ENCODE measurements around the gene ABCB6.

Gene ABCB6

DNA sequence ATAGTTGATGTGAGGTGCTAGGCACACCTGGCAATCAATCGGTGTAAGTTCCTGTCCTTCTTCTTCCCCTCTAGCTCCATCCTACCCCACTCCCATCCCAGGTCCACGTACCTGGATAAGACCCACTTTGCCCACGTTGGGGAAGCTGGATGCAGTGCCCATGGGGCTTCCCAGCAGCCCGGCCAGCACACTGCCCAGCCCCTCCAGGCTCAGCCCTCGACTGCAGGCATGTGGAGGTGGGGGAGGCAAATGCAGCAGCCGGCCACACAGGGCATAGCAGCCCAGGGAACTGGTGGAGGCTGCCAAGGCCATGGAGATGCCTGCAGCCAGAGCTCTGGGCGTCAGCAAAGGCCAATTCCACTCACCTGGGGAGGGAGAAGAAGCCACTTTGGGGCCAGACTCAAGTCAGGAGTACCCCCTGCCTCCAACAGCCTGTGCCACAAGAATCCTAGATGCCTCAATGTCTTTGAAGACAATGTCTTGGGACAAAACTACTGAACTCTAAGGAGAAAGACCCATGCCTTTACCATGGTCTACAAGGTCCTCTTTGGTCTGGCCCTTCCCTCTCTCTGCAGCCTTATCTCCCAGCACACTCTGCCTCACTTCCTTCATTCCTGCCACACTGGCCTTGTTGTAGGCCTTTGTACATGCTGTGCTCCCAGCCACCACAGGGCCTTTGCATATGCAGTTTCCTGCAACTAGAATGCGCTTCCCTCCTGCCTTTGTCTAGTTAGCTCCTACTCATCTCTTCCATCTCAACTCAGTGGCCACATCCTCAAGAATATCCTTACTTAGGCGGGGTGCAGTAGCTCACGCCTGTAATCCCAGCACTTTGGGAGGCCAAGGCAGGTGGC, 53.5 kb downstream of the ABCB6 start:
- DNase-seq: no peak

DNA sequence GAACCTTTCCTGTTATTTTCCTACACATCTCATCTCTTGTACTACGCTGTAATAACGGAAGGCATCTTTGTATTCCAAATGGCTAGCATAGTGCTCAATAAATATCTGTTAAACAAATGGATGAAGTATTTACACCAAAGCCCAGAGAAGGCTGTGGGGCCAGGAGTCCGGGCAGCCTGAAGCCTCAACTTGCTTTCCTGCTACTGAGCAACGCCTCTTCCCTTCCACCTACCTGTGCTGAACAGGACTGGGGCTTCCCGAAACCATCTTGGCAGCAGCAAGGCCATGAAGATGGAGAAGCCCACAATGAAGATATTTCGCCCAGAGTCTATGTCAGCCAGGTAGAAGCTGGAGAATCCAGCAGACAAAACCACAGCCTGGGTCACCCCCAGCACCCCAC, 55.6 kb downstream of the ABCB6 start:
- no peak for DNase-seq

DNA sequence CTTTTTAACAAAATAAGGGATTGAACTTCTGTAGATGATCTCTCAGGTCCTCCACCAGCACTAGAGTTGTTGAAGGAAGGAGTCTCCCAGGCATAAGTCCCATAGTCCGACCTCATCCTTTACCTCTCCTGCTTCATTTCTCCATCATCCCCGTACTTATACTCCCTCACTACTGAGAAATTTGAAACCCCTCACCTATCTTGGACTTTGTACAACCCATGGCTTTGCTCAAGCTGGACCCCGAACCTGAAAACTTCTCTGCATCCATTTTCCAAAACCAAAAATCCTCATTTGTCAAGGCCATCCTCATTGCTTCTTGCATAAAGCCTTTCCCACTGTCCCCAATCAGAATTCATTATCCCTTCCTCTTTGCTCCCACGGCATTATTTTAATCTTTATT, 57.7 kb downstream of the ABCB6 start:
- DNase-seq: no peak

DNA sequence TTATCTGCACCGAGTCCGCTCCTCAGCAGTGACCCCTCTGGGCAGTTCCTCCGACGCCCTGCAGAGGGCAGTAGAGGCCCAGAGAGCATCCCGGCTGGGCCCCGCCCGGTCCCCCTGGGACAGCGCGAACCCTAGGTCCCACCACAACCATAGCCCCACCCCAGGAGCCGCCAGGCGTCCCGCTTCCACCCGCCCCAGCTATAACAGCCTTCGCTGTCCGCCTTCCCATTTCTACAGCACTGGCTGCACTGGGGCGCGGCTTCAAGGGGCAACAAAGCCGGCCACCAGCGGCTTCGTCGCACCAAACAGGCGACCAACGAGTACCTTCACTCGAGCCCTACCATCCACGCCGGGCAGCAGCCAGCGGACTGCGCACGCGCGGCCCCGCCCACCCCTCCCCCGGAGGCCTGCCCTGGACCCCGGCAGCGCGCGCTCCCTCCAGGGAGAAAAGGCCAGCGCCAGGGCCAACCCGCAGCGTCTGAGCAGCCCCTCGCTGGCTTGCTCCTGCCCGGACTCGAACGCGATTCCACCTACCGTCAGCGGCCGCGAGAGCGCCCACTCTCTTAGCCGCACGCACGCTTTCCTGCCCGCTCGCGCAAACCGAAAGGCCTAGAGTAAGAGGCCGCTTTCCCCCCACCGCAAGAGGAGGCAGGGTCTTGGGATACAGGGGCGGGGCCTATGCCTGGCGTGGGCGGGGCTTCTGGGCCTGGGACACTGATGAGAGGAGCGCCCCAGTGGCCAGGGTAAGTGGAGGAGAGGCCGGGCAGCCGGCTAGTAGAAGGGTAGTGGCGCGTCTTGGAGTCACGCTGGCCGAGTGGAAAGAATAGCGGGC, 58.4 kb downstream of the ABCB6 start, which contains the start of gene NHEJ1:
Gene NHEJ1, minus strand, starts transcription at position 630 of the 832 bp plus-strand sequence. CDS start 2,453 bp downstream, outside the sequence.
- peak; percentile 81 for DNase-seq
